ENCODE data around the gene OR51A2. TPM values are rescaled to one million over a fixed set of nuclear protein-coding genes. Genes with fewer than 3 reads are reported as not detected.

The OR51A2 gene
- total RNA-seq, 1 donor from 2014 or later = not detected

GRCh38 chr11:4919250-4919649, 36.3 kb downstream of the OR51A2 start, which contains the start of gene OR51G2:
TSS of gene OR51G2 (minus strand) at chr11:4919350. CDS start at chr11:4915663, 3,687 bp downstream.
- H3K27ac Mint-ChIP-seq = no peak within 1 kb of the TSS
- no peaks in the 10 kb centered on the region for H3K4me1 Mint-ChIP-seq (ENCODE audit: unreplicated experiment)
- no peak for DNase-seq (ENCODE audit: extremely low spot score, unreplicated experiment)
- TF ChIP-seq, protein P1, sequence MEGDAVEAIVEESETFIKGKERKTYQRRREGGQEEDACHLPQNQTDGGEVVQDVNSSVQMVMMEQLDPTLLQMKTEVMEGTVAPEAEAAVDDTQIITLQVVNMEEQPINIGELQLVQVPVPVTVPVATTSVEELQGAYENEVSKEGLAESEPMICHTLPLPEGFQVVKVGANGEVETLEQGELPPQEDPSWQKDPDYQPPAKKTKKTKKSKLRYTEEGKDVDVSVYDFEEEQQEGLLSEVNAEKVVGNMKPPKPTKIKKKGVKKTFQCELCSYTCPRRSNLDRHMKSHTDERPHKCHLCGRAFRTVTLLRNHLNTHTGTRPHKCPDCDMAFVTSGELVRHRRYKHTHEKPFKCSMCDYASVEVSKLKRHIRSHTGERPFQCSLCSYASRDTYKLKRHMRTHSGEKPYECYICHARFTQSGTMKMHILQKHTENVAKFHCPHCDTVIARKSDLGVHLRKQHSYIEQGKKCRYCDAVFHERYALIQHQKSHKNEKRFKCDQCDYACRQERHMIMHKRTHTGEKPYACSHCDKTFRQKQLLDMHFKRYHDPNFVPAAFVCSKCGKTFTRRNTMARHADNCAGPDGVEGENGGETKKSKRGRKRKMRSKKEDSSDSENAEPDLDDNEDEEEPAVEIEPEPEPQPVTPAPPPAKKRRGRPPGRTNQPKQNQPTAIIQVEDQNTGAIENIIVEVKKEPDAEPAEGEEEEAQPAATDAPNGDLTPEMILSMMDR (conservative IDR thresholded peaks at IDR 0.05) = no peak
- H3K9me3 Mint-ChIP-seq = no peaks in the 10 kb centered on the region
- no peak within 1 kb of the TSS for H3K4me3 Mint-ChIP-seq
- no peaks in the 10 kb centered on the region for H3K36me3 Mint-ChIP-seq
- H3K27me3 Mint-ChIP-seq = no peaks in the 10 kb centered on the region

- no peaks in the 10 kb centered on the region for H3K4me1 Mint-ChIP-seq (ENCODE audit: unreplicated experiment)
Observed at GRCh38 chr11:4916581-4916980, 38.9 kb downstream of the OR51A2 start.

More at GRCh38 chr11:4916581-4916980, 38.9 kb downstream of the OR51A2 start:
- H3K27me3 Mint-ChIP-seq = no peaks in the 10 kb centered on the region
- H3K36me3 Mint-ChIP-seq = no peaks in the 10 kb centered on the region
- H3K4me3 Mint-ChIP-seq = no peak overlapping the region
- TF ChIP-seq, protein P1 (conservative IDR thresholded peaks at IDR 0.05) = no peak
- no peak overlapping the region for H3K27ac Mint-ChIP-seq
- no peak for DNase-seq (ENCODE audit: extremely low spot score, unreplicated experiment)
- H3K9me3 Mint-ChIP-seq = no peaks in the 10 kb centered on the region

Other genes with a start within 250 kb of the OR51A2 start
- not detected in 2 replicates for gene OR51F1, start 185.8 kb downstream of the OR51A2 start, total RNA-seq (ENCODE audit: low replicate concordance)
- not detected in 2 replicates for gene OR52R1, start 151.3 kb downstream of the OR51A2 start, total RNA-seq (ENCODE audit: low replicate concordance)
- not detected in 2 replicates for gene OR51F2, start 134.4 kb downstream of the OR51A2 start, total RNA-seq (ENCODE audit: low replicate concordance)
- gene OR51S1, start 106.5 kb downstream of the OR51A2 start, total RNA-seq (ENCODE audit: low replicate concordance) = not detected in 2 replicates
- gene OR51T1, start 73.8 kb downstream of the OR51A2 start, total RNA-seq (ENCODE audit: low replicate concordance) = 0.39 TPM in 1 of 2 replicates, not detected in the other
- gene OR51A7, start 51.9 kb downstream of the OR51A2 start, total RNA-seq (ENCODE audit: low replicate concordance) = not detected in 2 replicates
- not detected in 2 replicates for gene OR51G2, start 36.4 kb downstream of the OR51A2 start, total RNA-seq (ENCODE audit: low replicate concordance)
- not detected in 2 replicates for gene OR51G1, start 31.4 kb downstream of the OR51A2 start, total RNA-seq (ENCODE audit: low replicate concordance)
- gene OR51A4, start 8.1 kb downstream of the OR51A2 start, total RNA-seq (ENCODE audit: low replicate concordance) = not detected in 2 replicates
- not detected in 2 replicates for gene OR51L1, start 39.1 kb upstream of the OR51A2 start, total RNA-seq (ENCODE audit: low replicate concordance)
- gene OR52J3, start 90.8 kb upstream of the OR51A2 start, total RNA-seq (ENCODE audit: low replicate concordance) = not detected in 2 replicates
- not detected in 2 replicates for gene OR52E2, start 103.9 kb upstream of the OR51A2 start, total RNA-seq (ENCODE audit: low replicate concordance)
- not detected in 2 replicates for gene OR52E1, start 113.9 kb upstream of the OR51A2 start, total RNA-seq (ENCODE audit: low replicate concordance)
- not detected in 2 replicates for gene OR52A5, start 182.6 kb upstream of the OR51A2 start, total RNA-seq (ENCODE audit: low replicate concordance)
- gene OR52A1, start 199.0 kb upstream of the OR51A2 start, total RNA-seq (ENCODE audit: low replicate concordance) = not detected in 2 replicates
- not detected in 2 replicates for gene OR51V1, start 245.0 kb upstream of the OR51A2 start, total RNA-seq (ENCODE audit: low replicate concordance)

Measured in type B pancreatic cell (in vitro differentiated cells).